Panc1 (cell line): Measurements from ENCODE around the gene STARD13.

Source experiments
- POLR2AphosphoS5 ChIP-seq: IDR thresholded peaks from 2 replicates; pipeline ENCODE4 v1.6.1; 2012; ENCODE audit warnings: mild to moderate bottlenecking, low read depth, low read length, moderate library complexity
- SIN3A ChIP-seq: IDR thresholded peaks from 2 replicates; pipeline ENCODE4 v1.6.1; 2012; ENCODE audit warnings: low read depth, mild to moderate bottlenecking, low read length, moderate library complexity, borderline replicate concordance; ENCODE audit not compliant: insufficient read depth
- TCF7L2 ChIP-seq: IDR thresholded peaks from 2 replicates; pipeline ENCODE4 v1.6.1; 2011; ENCODE audit warnings: mild to moderate bottlenecking, low read depth, low read length, inconsistent platforms
- TF ChIP-seq, protein P1 (sequence below): fragments of 450-650 bp; IDR thresholded peaks from 2 replicates; pipeline ENCODE4 v1.5.1; 2017; ENCODE audit warnings: mild to moderate bottlenecking
- TF ChIP-seq, protein P2 (sequence below), 2 experiments: IDR thresholded peaks; 2 replicates each; pipeline ENCODE4 v1.6.1; 2011 to 2012; ENCODE audit warnings: low read depth in 2 of 2, control low read depth in 1 of 2, low read length in 1 of 2, mild to moderate bottlenecking in 1 of 2, moderate library complexity in 1 of 2; ENCODE audit not compliant: insufficient read depth in 1 of 2

DNA sequence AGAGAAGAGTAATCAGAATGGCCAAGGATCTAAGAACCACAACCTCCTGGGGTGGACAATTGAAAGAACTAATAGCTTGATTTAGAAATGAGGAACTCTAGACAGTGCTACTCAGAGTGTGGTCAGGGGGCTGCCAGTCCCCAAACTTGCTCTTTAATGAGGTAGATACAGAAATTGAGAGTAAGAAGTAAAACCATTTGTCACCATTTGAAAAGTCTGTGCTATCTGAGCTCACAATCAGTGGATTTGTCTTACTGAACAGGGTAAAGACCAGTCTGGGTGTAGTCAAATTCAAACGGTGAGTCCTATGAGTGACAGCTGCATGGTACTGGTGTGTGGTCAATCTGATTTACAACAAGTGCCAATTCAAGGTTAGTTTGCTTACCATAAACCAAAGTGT lies 150.5 kb downstream of the STARD13 start:
- TF ChIP-seq, protein P1, sequence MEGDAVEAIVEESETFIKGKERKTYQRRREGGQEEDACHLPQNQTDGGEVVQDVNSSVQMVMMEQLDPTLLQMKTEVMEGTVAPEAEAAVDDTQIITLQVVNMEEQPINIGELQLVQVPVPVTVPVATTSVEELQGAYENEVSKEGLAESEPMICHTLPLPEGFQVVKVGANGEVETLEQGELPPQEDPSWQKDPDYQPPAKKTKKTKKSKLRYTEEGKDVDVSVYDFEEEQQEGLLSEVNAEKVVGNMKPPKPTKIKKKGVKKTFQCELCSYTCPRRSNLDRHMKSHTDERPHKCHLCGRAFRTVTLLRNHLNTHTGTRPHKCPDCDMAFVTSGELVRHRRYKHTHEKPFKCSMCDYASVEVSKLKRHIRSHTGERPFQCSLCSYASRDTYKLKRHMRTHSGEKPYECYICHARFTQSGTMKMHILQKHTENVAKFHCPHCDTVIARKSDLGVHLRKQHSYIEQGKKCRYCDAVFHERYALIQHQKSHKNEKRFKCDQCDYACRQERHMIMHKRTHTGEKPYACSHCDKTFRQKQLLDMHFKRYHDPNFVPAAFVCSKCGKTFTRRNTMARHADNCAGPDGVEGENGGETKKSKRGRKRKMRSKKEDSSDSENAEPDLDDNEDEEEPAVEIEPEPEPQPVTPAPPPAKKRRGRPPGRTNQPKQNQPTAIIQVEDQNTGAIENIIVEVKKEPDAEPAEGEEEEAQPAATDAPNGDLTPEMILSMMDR: no peak
- TF ChIP-seq, protein P2, sequence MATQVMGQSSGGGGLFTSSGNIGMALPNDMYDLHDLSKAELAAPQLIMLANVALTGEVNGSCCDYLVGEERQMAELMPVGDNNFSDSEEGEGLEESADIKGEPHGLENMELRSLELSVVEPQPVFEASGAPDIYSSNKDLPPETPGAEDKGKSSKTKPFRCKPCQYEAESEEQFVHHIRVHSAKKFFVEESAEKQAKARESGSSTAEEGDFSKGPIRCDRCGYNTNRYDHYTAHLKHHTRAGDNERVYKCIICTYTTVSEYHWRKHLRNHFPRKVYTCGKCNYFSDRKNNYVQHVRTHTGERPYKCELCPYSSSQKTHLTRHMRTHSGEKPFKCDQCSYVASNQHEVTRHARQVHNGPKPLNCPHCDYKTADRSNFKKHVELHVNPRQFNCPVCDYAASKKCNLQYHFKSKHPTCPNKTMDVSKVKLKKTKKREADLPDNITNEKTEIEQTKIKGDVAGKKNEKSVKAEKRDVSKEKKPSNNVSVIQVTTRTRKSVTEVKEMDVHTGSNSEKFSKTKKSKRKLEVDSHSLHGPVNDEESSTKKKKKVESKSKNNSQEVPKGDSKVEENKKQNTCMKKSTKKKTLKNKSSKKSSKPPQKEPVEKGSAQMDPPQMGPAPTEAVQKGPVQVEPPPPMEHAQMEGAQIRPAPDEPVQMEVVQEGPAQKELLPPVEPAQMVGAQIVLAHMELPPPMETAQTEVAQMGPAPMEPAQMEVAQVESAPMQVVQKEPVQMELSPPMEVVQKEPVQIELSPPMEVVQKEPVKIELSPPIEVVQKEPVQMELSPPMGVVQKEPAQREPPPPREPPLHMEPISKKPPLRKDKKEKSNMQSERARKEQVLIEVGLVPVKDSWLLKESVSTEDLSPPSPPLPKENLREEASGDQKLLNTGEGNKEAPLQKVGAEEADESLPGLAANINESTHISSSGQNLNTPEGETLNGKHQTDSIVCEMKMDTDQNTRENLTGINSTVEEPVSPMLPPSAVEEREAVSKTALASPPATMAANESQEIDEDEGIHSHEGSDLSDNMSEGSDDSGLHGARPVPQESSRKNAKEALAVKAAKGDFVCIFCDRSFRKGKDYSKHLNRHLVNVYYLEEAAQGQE (IDR thresholded peaks at IDR 0.05; ENCODE audit: insufficient read depth in 1 of 2, low read depth in 2 of 2, low read length in 1 of 2): no peak
- no peak for TF ChIP-seq POLR2AphosphoS5
- TF ChIP-seq TCF7L2: no peak
- TF ChIP-seq SIN3A: no peak
